Middle frontal gyrus (tissue), 1 donor: ENCODE results near the gene CEP97.
"Not testable (repeated sequence)": the region's sequence is repeated elsewhere in the genome, so short reads cannot be mapped to it uniquely, and the experiment has no call there.

Source experiments
- DNase-seq: peaks from one replicate; pipeline ENCODE4 v3.0.0-alpha.2; 2015; ENCODE audit warnings: low spot score; ENCODE audit errors: extremely low spot score

The CEP97 gene

DNA sequence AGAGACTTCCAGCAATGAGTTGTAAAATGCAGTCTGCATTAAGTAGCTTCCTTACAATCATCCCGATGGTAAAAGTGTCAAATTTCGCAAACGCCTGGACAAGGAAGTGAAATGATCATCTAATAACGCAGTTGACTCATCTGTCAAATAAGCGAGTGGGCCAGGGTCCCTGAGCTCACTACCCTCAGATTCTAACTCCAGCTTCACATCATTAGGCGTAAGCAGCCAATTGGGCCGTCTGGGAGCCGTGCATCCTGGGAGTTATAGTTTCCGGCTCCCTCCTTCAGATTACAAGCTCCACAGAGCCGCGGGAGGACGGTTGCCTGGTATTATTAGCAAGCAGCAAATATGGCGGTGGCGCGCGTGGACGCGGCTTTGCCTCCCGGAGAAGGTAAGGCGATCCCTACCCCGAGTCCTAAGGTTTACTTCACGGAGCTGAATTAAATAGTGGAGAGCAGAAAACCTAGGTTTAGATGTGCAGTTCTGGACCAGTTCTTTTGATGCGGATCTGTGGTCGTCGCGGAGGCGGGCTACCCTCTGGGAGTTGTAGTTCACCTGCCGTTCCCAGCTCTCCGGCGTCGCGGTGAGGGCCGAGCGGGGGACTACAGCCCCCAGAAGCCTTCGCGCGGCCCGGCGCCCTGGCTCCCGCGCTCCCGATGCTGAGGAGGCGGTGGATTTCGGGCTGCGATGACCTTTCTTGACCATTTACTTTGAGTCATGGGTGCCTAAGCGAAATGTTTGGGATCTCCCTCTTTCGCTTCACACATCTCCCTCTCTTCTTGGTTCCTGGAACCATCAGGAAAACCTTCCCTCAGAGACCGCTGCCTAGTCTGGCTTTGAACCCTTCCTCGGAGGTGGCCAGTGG lies at the start of gene CEP97:
CEP97 (plus strand) TSS at position 286 of the 865 bp plus-strand sequence; CDS start at position 349, 63 bp downstream.
- peak; percentile 90 for DNase-seq

DNA sequence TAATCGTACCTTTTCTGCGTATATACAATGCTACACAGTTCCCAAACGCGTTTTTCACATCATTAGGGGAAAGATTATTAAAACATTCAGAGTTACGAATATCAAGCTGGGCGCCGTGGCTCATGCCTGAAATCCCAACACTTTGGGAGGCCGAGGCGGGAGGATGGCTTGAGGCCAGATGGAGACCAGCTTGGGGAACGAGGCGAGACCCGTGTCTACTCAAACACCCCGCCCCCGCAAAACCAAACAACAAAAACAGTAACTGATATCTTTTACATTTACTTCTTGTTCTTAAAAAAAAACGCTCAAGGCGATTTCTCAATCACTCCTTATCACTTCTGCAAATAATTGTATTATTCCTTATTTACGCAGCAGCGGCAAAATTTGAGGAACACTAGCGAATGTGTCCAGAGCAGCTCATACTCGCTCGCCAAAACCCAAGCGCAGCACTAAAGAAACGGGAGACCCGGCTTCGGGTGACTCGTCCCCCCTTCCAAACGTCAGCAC lies 48.7 kb upstream of the CEP97 start:
- no peak for DNase-seq

DNA sequence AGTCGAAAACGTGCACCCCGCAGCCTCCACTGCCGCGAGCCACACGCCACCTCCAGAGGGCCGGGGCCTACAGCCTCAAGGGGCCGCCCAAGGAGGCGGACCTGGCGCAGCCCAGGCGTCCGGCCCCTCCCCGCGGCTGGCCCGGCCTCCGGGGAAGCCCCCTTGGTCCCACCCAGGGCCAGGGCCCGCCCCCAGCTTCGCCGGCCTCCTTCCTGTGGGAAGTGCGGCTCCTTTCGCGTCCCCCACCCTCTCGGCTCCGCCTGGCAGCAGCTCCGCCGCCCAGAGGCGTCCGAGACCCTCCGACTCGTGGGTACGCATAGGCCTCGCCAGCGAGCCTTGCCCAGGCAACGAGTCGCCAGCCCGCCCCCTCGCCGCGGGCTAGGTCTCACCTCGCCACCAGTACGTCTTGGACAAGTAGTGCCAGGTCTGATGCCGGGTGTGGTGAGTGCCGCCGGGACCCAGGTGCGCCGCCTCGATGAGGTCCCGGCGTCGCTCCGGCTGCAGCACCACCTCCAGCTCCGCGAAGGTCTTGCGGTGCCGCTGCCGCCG lies 48.1 kb upstream of the CEP97 start:
- DNase-seq = peak; percentile 75

- peak; percentile 99 for DNase-seq
These were observed 47.5 kb upstream of the CEP97 start, which contains the start of gene ZBTB11 for GRCh38 chr3:101676765-101677435. TSS of gene ZBTB11 (minus strand) at chr3:101677132. CDS start at chr3:101676914, 218 bp downstream.

GRCh38 chr3:101677436-101678286 lies 46.8 kb upstream of the CEP97 start:
- no peak for DNase-seq

- not testable (repeated sequence) for DNase-seq
These were observed 45.6 kb upstream of the CEP97 start for GRCh38 chr3:101678837-101679236.

DNA sequence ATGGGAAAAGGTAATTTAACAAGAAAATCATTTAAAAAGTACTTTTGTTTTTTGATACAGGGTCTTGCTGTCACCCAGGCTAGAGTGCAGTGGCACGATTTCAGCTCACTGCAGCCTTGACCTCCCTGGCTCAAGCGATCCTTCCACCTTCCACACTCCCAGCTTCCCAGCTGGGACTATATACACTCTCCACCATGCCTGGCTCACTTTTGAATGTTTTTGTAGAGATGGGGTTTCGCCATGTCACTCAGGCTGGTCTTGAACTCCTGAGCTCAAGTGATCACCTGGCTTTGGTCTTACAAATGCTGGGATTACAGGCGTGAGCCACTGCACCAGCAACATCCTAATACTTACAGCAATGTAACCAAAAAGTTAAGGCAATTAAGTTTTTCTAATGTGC lies 43.9 kb upstream of the CEP97 start:
- no peak for DNase-seq

DNA sequence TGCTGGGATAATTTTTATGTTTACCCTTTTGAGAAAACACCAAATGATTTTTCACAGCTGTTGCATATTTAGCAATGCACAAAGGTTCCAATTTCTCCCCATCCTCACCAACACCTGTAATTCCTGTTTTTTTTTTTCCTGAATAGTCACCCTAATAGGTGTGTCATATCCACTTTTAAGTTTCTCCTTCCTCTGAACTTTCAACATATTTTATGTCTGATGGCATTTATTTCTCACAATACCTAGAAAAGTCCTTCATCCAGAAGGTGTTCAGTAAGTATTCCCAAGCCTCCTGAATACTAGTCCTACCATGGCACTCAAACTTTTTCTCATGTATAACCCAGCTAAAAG lies 39.4 kb upstream of the CEP97 start:
- DNase-seq = no peak

DNA sequence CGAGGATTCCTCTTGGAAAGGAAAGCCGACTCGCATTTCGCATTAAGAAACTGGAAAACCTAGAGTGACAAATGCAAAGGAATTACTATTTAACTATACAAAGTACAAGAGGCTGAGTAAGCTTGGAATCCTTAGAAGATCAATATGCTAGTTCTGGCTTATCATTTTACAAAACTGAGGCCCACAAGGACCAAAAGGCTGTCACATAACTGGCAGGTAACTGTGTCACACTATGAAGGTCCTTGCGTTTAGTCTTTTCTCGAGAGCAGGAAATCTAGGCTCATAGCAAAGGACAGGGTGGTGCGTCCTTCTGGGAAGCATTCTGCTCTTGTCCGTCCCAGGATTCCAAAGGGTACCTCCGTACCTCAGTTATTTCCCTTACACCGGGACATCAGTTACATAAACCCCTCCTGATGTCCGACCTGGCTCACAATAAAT lies 38.5 kb upstream of the CEP97 start:
- DNase-seq = no peak

GRCh38 chr3:101687142-101687931 lies 37.1 kb upstream of the CEP97 start:
- DNase-seq = no peak

- no peak for DNase-seq
These were observed 35.1 kb upstream of the CEP97 start for GRCh38 chr3:101689286-101689685.

- no peak for DNase-seq
These were observed 33.4 kb upstream of the CEP97 start for GRCh38 chr3:101690972-101691371.

- not testable (repeated sequence) for DNase-seq
These were observed 32.4 kb upstream of the CEP97 start for GRCh38 chr3:101691685-101692671.

DNA sequence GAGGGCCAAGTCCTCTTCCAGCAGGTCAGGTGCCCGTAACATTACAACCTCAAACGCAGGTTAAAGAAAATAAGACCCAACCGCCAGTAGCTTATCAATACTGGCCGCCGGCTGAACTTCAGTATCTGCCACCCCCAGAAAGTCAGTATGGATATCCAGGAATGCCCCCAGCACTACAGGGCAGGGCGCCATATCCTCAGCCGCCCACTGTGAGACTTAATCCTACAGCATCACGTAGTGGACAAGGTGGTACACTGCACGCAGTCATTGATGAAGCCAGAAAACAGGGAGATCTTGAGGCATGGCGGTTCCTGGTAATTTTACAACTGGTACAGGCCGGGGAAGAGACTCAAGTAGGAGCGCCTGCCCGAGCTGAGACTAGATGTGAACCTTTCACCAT lies 30.9 kb upstream of the CEP97 start:
- DNase-seq = not testable (repeated sequence)

DNA sequence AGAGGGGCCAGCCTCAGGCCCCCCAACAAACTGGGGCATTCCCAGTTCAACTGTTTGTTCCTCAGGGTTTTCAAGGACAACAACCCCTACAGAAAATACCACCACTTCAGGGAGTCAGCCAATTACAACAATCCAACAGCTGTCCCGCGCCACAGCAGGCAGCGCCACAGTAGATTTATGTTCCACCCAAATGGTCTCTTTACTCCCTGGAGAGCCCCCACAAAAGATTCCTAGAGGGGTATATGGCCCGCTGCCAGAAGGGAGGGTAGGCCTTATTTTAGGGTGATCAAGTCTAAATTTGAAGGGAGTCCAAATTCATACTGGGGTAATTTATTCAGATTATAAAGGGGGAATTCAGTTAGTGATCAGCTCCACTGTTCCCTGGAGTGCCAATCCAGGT lies 29.6 kb upstream of the CEP97 start:
- DNase-seq = not testable (repeated sequence)

GRCh38 chr3:101695779-101696372 lies 28.5 kb upstream of the CEP97 start:
- peak; percentile 81 for DNase-seq

GRCh38 chr3:101701696-101702634 lies 22.4 kb upstream of the CEP97 start:
- no peak for DNase-seq

GRCh38 chr3:101702726-101703125 lies 21.7 kb upstream of the CEP97 start:
- DNase-seq = no peak
